Stimulated activated CD8-positive, alpha-beta memory T cell treated with anti-CD3 and anti-CD28 coated beads, Interleukin-15, amount 100 ng/mL, for 24 hours (primary cell): ENCODE results near the gene OTUD3.
"Not testable (repeated sequence)": the region's sequence is repeated elsewhere in the genome, so short reads cannot be mapped to it uniquely, and the experiment has no call there.

Experiments
- DNase-seq: peaks from one replicate; pipeline ENCODE4 v3.0.0-alpha.2; 2020; ENCODE audit warnings: low read depth

Gene OTUD3

DNA sequence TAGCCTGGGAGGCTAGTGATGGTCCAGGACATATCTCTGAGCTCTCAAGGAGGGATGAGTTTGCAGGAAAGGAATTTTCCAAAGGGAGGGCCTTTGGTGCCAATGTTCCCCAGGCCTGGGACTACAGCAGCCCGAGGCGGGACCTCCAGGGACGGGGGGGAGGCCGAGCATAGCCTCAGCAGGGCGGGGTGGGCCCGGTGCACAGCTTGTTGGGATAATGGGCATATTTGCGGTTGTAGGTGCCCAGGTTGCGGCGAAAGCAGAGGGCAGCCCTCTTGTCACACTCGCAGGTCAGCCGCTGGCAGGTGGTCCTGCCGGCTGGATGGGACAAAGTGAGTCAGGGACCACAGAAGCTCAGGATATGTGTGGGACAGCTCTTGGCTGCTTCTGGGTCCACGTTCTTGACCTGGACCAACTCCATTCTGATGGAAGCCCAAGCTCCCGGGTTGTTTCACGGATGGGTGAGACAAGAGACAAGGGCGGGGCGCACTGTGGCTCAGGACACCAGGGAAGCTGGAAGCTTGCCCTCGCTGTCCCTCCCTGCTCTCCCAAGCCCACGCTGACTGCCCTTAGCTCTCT lies 38.0 kb downstream of the OTUD3 start:
- DNase-seq = no peak

- no peak for DNase-seq
These were observed 39.1 kb downstream of the OTUD3 start for GRCh38 chr1:19921310-19921709.

GRCh38 chr1:19922015-19922688 lies 40.0 kb downstream of the OTUD3 start:
- no peak for DNase-seq

DNA sequence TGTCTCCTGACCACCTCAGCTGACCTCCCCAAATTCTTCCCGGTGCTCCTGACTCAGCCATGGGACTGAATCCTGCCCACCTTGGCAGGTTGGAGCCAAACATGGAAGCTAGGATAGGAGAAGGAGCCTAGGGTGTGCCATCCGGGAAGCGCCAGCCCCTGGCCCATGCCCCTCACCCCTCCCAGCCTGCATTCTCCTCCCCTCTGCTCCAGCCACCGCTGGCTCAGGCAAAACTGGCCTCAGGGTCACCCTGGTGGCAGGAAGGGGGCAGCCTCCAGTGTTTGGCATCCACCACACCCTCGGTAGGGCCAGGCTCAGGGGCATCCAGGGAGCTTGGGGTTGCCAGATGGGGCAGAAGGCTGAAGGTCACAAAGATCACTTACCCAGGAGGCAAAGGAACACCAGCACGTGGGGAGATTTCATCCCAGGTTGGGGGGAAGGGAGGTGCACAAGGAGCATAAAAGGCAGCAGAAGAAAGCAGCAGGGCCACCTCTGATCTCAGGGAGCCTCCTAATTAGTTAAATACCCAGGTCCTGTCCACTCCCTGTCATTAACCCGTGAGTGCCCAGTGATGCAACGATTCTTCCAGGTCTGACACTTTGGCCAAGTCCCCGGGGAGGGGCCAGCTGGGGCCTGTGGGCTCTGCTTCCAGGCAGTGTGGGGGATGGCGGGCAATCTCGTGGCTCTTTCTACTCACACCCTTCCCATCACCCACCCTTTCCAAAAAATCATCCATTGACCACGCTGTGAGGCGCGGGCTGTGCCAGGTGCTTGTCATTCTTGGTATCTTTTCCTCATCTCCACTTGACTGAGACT lies 41.1 kb downstream of the OTUD3 start, which contains the start of gene PLA2G2E:
Gene PLA2G2E (minus strand): TSS at position 481 of the 816 bp plus-strand sequence. CDS start 58 bp downstream, at position 423.
- DNase-seq = no peak

DNA sequence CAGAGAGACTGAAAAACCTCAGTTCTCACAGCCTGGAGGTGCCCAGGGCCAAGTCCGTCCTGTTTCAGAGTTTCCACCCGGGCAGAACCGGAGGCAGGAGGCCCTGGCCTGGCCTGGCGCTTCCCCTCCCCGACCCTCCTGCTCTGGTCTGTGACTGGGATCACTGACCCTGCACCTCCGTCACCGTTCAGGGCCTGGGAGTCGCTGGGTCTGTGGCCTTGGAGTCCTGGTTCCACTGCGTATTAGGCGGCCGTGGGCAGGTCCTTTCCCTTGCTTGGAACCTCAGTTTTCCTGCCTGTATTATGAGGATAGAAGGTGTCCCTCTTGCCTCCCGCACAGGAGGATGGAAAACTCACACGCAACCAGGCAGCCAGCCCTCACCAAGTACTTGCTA lies 41.8 kb downstream of the OTUD3 start:
- DNase-seq = no peak

GRCh38 chr1:19925342-19926070 lies 43.3 kb downstream of the OTUD3 start:
- no peak for DNase-seq

GRCh38 chr1:19926296-19927129 lies 44.3 kb downstream of the OTUD3 start:
- no peak for DNase-seq

GRCh38 chr1:19927130-19927421 lies 44.9 kb downstream of the OTUD3 start:
- not testable (repeated sequence) for DNase-seq

- DNase-seq = no peak
These were observed 50.7 kb downstream of the OTUD3 start for GRCh38 chr1:19932866-19933265.

DNA sequence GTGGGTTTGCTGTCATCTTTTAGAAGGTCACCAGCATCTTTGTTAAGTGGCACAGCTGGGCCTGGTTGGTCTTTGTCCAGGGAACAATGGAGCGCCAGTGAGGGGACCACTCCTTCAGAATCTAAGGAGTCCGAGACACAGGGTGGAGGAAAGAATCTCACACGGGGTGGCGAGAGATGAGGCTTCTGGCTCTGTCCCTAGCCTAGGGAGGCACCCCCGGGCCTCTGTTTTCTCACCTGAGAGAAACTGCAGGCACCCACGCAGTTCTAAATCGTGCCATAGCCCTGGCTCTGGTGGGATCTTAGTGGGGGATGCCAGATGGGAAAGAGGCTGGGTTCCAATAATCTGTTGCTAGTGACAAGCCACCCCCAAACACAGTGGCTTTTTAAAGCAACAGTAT lies 52.1 kb downstream of the OTUD3 start:
- DNase-seq = no peak

- no peak for DNase-seq
These were observed 54.0 kb downstream of the OTUD3 start for GRCh38 chr1:19936061-19936750.

- DNase-seq = no peak
These were observed 56.3 kb downstream of the OTUD3 start for GRCh38 chr1:19938472-19938871.

DNA sequence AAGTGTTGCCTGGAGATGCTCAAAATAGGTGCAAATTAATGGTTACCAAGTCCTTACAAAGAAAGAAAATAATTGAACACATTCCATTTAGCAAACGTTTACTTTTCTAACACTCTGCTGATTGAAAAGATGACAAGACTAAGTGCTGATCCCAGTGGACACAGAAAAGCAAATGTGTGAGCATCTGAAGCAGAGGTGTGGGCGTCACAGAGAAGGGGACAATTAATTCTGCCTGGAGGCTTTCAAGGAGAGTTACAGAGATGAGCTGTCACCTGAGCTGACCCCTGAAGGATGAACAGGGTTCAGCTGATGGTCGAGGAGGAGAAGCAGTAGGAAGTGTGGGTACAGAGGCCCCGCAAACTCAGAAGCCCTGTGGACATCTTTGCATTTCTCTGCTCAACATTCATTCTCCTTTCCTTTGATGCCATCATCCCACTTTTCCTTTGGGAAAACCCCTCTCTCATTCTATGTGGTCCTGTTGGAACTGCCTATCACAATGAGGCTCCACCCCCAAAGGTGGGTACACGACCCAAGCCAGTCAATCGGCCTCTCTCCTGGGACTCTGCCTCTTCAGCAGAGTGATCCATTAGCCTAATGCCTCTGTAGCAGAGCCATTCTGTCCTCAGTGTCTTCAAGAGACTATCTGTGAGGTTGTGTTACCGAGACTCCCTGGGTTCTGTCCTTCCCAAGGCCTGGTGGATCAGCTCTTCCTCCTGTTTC lies 58.5 kb downstream of the OTUD3 start:
- DNase-seq = no peak

- DNase-seq = no peak
These were observed 59.0 kb downstream of the OTUD3 start for GRCh38 chr1:19941206-19941568.

- no peak for DNase-seq
These were observed 59.9 kb downstream of the OTUD3 start for GRCh38 chr1:19942088-19942487.

DNA sequence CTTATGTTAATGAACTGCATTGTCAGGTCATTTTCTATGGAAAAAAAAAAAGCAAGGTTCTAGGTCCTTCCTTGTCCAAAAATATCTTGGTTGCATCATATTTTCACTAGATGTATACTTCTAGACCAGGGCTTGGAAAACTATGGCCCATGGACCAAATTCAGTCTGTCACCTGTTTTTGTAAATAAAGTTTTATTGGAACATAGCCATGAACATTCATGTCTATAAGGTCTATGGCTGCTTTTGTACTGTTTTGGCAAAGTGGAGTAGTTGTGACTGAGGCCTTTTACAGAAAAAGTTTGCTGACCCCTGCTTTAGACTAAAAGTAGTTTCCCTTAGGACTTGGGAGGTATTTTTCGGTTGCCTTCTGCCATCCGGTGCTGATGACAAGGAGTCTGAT lies 60.5 kb downstream of the OTUD3 start:
- no peak for DNase-seq

DNA sequence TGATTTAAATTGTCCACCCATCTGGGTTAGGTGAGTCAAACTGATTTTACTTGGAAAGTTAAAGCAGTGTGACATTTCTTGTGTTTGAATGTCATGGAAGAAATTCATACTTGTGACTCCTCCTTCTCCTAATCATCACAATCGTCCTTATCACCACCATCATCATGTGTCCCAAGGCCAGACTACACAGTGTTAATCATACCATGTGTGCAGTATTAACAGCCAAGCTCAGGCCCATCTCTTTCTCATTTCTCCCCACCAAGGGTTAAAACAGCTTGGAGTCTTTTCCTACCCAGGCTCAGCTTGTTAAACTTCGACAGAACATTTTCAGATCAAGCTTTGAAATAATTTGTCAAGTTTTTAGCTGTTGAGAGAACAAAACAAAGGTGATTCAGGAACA lies 63.7 kb downstream of the OTUD3 start:
- no peak for DNase-seq

DNA sequence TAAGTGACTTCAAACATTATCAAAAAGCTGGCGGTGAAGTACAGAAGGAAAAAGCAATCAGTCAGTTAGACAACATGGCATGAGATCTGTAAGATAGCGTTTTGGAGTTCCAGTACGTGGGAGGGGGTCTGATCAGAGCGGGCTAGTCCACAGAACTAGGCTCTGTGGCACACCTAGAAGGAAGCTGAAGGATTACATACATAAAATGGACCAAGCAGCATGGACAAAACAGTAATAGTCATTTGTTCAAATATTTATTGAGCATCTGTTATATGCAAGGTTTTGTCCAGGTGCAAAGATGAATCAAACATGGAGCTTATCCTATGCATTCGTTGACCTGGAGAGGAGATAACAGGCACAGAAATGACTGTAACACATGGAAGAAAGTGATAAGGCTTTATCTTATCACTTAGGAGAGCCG lies 64.1 kb downstream of the OTUD3 start:
- no peak for DNase-seq

GRCh38 chr1:19946971-19947370 lies 64.8 kb downstream of the OTUD3 start:
- DNase-seq = no peak

DNA sequence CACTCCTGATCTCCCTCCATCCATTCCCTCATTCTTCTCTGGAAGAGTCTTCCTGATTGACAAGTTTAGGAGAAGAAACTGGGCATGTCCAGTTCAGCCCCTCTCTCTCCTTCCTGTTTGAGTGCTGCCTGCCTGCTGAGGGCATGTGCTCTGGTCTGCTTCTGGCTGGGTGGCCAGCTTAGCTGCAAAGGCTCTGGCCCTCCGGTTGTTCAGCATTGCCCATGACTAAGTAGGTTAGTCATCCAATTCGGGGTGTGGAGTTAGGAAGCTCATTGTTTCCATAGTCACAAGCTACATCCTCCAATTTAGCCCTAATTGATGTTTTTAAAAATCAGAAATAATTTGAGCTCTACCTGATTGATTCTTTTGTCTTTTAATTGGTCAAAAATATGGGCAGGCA lies 66.8 kb downstream of the OTUD3 start:
- no peak for DNase-seq

- DNase-seq = no peak
These were observed 71.9 kb downstream of the OTUD3 start for GRCh38 chr1:19954059-19954458.
